Fibroblast of lung (primary cell): ENCODE results near the gene HINT2. TPM values are rescaled to one million over a fixed set of nuclear protein-coding genes. Genes with fewer than 3 reads are reported as not detected.

ENCODE experiments used
- DNase-seq, 2 donors: peaks; one replicate each; pipeline versions ENCODE4 v3.0.0 to v3.0.0-alpha.2; 2010; ENCODE audit warnings: low read depth in 2 of 2
- H2AFZ ChIP-seq: 2 replicates; pipeline ENCODE4 v1.5.1; 2012; ENCODE audit warnings: low read length, control low read depth, inconsistent platforms
- H3K27ac ChIP-seq: 2 replicates; pipeline ENCODE4 v1.5.1; 2011; ENCODE audit warnings: low read length, control low read depth; ENCODE audit not compliant: insufficient read depth
- H3K27me3 ChIP-seq: 2 replicates; pipeline ENCODE4 v1.5.1; 2011; ENCODE audit warnings: mild to moderate bottlenecking, low read length; ENCODE audit not compliant: control insufficient read depth, insufficient read depth
- H3K36me3 ChIP-seq: 2 replicates; pipeline ENCODE4 v1.5.1; 2011; ENCODE audit warnings: low read length; ENCODE audit not compliant: control insufficient read depth, insufficient read depth
- H3K4me1 ChIP-seq: 2 replicates; pipeline ENCODE4 v1.5.1; 2011; ENCODE audit warnings: low read length; ENCODE audit not compliant: control insufficient read depth, insufficient read depth; ENCODE audit errors: extremely low read depth
- H3K4me2 ChIP-seq: 2 replicates; pipeline ENCODE4 v1.5.1; 2011; ENCODE audit warnings: low read length, control low read depth; ENCODE audit not compliant: insufficient read depth; ENCODE audit errors: extremely low read depth
- H3K4me3 ChIP-seq, 4 experiments: fragments of 200-600 bp in 1 of 4; sonication (generic) in 1 of 4; replicated peaks in 1 of 4; 2 replicates each; pipeline ENCODE4 v1.5.1; 2011 to 2016; ENCODE audit warnings: low read length in 4 of 4, low read depth in 3 of 4, mild to moderate bottlenecking in 3 of 4, control low read depth in 2 of 4, inconsistent platforms in 1 of 4, mixed read lengths in 1 of 4; ENCODE audit not compliant: insufficient read depth in 1 of 4; ENCODE audit errors: control extremely low read depth in 1 of 4
- H3K79me2 ChIP-seq: 2 replicates; pipeline ENCODE4 v1.5.1; 2012; ENCODE audit warnings: mild to moderate bottlenecking, low read length, inconsistent platforms; ENCODE audit not compliant: control insufficient read depth, insufficient read depth
- H3K9ac ChIP-seq: 2 replicates; pipeline ENCODE4 v1.5.1; 2011; ENCODE audit warnings: mild to moderate bottlenecking, low read length, control low read depth; ENCODE audit not compliant: insufficient read depth
- H3K9me3 ChIP-seq: 2 replicates; pipeline ENCODE4 v1.5.1; 2012; ENCODE audit warnings: low read depth, low read length; ENCODE audit not compliant: control insufficient read depth, insufficient read depth
- H4K20me1 ChIP-seq: 2 replicates; pipeline ENCODE4 v1.5.1; 2011; ENCODE audit warnings: low read length; ENCODE audit not compliant: control insufficient read depth, insufficient read depth; ENCODE audit errors: extremely low read depth
- CTCF ChIP-seq, 2 donors: IDR thresholded peaks in 1 of 2; conservative IDR thresholded peaks in 1 of 2; 1 replicate in 1 of 2; 2 replicates in 1 of 2; pipeline ENCODE4 v1.5.1; 2011 to 2012; ENCODE audit warnings: low read length in 2 of 2, control low read depth in 1 of 2, inconsistent platforms in 1 of 2, low read depth in 1 of 2, mild to moderate bottlenecking in 1 of 2
- EZH2 ChIP-seq: IDR thresholded peaks from 2 replicates; pipeline ENCODE4 v1.5.1; 2012; ENCODE audit warnings: low read length, control low read depth, mild to moderate bottlenecking; ENCODE audit errors: missing control alignments
- polyA plus RNA-seq, 2 donors: library from polyadenylated mRNA; depleted of rRNA in 1 of 2; stranded (reverse) in 1 of 2; unstranded in 1 of 2; fragments of >200 nt; gene quantifications; 2 replicates each; pipeline ENCODE4 v1.2.1, GENCODE V29; 2011 to 2012; ENCODE audit warnings: missing spikeins in 1 of 2
- total RNA-seq: library from RNA; depleted of rRNA; stranded (reverse); fragments of >200 nt; gene quantifications from 2 replicates; pipeline ENCODE4 v1.2.1, GENCODE V29; 2014

HINT2 gene
- total and polyA plus RNA-seq, 2 donors (not counting 1 experiment from before 2014, with no cell fraction given) = 13.1 to 34.2 TPM

GRCh38 chr9:35858458-35858857 is 43.6 kb upstream of the HINT2 start:
- H3K79me2 ChIP-seq = no peaks in the 10 kb centered on the region
- peaks cover 25% of the 10 kb centered on the region for H3K27me3 ChIP-seq
- H3K9me3 ChIP-seq = no peaks in the 10 kb centered on the region
- TF ChIP-seq CTCF (conservative IDR thresholded peaks at IDR 0.05 in 1 of 2, IDR thresholded peaks at IDR 0.05 in 1 of 2; ENCODE audit: low read depth in 1 of 2, low read length in 2 of 2) = no peak
- TF ChIP-seq EZH2 = no peak
- no peak overlapping the region for H3K4me2 ChIP-seq
- no peak overlapping the region for H3K4me3 ChIP-seq
- DNase-seq = no peak
- H3K9ac ChIP-seq = no peak overlapping the region
- H3K36me3 ChIP-seq = no peaks in the 10 kb centered on the region
- H3K27ac ChIP-seq = no peak overlapping the region
- H2AFZ ChIP-seq = no peak overlapping the region
- H3K4me1 ChIP-seq = no peaks in the 10 kb centered on the region
- H4K20me1 ChIP-seq = no peaks in the 10 kb centered on the region

GRCh38 chr9:35856882-35857281 is 42.0 kb upstream of the HINT2 start:
- no peak for TF ChIP-seq CTCF (conservative IDR thresholded peaks at IDR 0.05 in 1 of 2, IDR thresholded peaks at IDR 0.05 in 1 of 2; ENCODE audit: low read depth in 1 of 2, low read length in 2 of 2)
- TF ChIP-seq EZH2 = no peak
- H3K9ac ChIP-seq = no peak overlapping the region
- no peak overlapping the region for H3K4me2 ChIP-seq
- H3K27me3 ChIP-seq = peaks cover 18% of the 10 kb centered on the region
- no peak overlapping the region for H3K4me3 ChIP-seq
- H4K20me1 ChIP-seq = no peaks in the 10 kb centered on the region
- H2AFZ ChIP-seq = no peak overlapping the region
- H3K27ac ChIP-seq = no peak overlapping the region
- no peaks in the 10 kb centered on the region for H3K4me1 ChIP-seq
- no peaks in the 10 kb centered on the region for H3K36me3 ChIP-seq
- DNase-seq = no peak
- H3K9me3 ChIP-seq = no peaks in the 10 kb centered on the region
- no peaks in the 10 kb centered on the region for H3K79me2 ChIP-seq

- Histone ChIP-seq H3K79me2 (no peaks in the 10 kb centered on the region), H4K20me1 (no peaks in the 10 kb centered on the region), H3K27me3 (peaks cover 12% of the 10 kb centered on the region), H3K4me2 (no peak overlapping the region), H3K4me1 (no peaks in the 10 kb centered on the region), H2AFZ (no peak overlapping the region), H3K4me3 (no peak overlapping the region), H3K27ac (no peak overlapping the region), H3K9ac (no peak overlapping the region), H3K36me3 (no peaks in the 10 kb centered on the region), H3K9me3 (no peaks in the 10 kb centered on the region)
- TF ChIP-seq CTCF (conservative IDR thresholded peaks at IDR 0.05 in 1 of 2, IDR thresholded peaks at IDR 0.05 in 1 of 2; ENCODE audit: low read depth in 1 of 2, low read length in 2 of 2) (no peak), EZH2 (no peak)
- no peak for DNase-seq
These were observed 41.4 kb upstream of the HINT2 start for GRCh38 chr9:35856206-35856605.
